HepG2 (cell line): Measurements from ENCODE around the gene PARD3. TPM values are rescaled to one million over a fixed set of nuclear protein-coding genes. Genes with fewer than 3 reads are reported as not detected.
A peak's percentile ranks its signal among the peaks of the same experiment; 100 is the strongest.

Source experiments
- ATAC-seq: fragments of 200-7000 bp; cut with Tn5 transposase; 3 replicates; pipeline ENCODE4 v1.9.1; 2020; ENCODE audit warnings: mild to moderate bottlenecking, moderate library complexity
- BruUV-seq: library from RNA; stranded (reverse); fragments of 400-500 nt; replicated peaks from 2 replicates; lab custom pipeline; 2021; lab: Mats Ljungman, UMichigan
- CTCF ChIA-PET: fragments of 300-600 bp; formaldehyde crosslinking; extraction: SDS; loops from one replicate; lab custom pipeline; 2021; ENCODE audit warnings: low total read pairs, inconsistent platforms, low intra/inter-chr PET ratio; lab: Yijun Ruan, JAX
- POLR2A ChIA-PET: fragments of 350-600 bp; sonication (Branson Sonifier 250); formaldehyde crosslinking; loops from one replicate; lab custom pipeline; 2020; ENCODE audit warnings: antibody characterized with exemption, inconsistent platforms; lab: Yijun Ruan, JAX
- DNase-seq: peaks from one replicate; pipeline ENCODE4 v3.0.0-alpha.2; 2015; ENCODE audit warnings: low spot score
- FAIRE-seq: peaks from 3 replicates; lab custom pipeline; 2011; peaks lifted over from hg19 to GRCh38; lab: Jason Lieb, UNC
- H2AFZ ChIP-seq: one replicate; pipeline ENCODE4 v1.6.1; 2011; ENCODE audit warnings: low read length, inconsistent platforms
- H3K27ac ChIP-seq: fragments of 300-600 bp; 3 replicates; pipeline ENCODE4 v1.8.0; 2011; ENCODE audit warnings: mixed run types, mild to moderate bottlenecking, mixed read lengths, low read length, inconsistent platforms; ENCODE audit not compliant: insufficient read depth; ENCODE audit errors: extremely low read length
- H3K27me3 ChIP-seq, 2 experiments: fragments of 200-600 bp in 1 of 2; 2 replicates in 1 of 2; 3 replicates in 1 of 2; pipeline versions ENCODE4 v1.6.0 to v1.8.0; 2011; ENCODE audit warnings: low read length in 2 of 2, mild to moderate bottlenecking in 2 of 2, moderate library complexity in 2 of 2, inconsistent platforms in 1 of 2; ENCODE audit not compliant: insufficient read depth in 2 of 2, control insufficient read depth in 1 of 2
- H3K36me3 ChIP-seq, 2 experiments: fragments of 200-600 bp in 1 of 2; replicated peaks in 1 of 2; 2 replicates in 1 of 2; 3 replicates in 1 of 2; pipeline versions ENCODE4 v1.5.1 to v1.8.0; 2011; ENCODE audit warnings: low read length in 2 of 2, inconsistent platforms in 1 of 2; ENCODE audit not compliant: insufficient read depth in 2 of 2, control insufficient read depth in 1 of 2
- H3K4me1 ChIP-seq: 2 replicates; pipeline ENCODE4 v1.5.1; 2012; ENCODE audit warnings: low read length, inconsistent platforms; ENCODE audit not compliant: insufficient read depth
- H3K4me2 ChIP-seq: 2 replicates; pipeline ENCODE4 v1.6.0; 2011; ENCODE audit warnings: low read depth, low read length, inconsistent platforms
- H3K4me3 ChIP-seq, 3 experiments: fragments of 200-600 bp in 1 of 3; sonication (generic), shearing (Covaris generic) in 1 of 3; replicated peaks in 1 of 3; 2 replicates each; pipeline ENCODE4 v1.5.1; 2011 to 2016; ENCODE audit warnings: low read length in 3 of 3, inconsistent platforms in 2 of 3, low read depth in 2 of 3, mild to moderate bottlenecking in 2 of 3, control low read depth in 1 of 3, mixed read lengths in 1 of 3; ENCODE audit not compliant: insufficient read depth in 1 of 3
- H3K79me2 ChIP-seq: one replicate; pipeline ENCODE4 v1.6.1; 2011; ENCODE audit warnings: low read length, inconsistent platforms; ENCODE audit not compliant: insufficient read depth
- H3K9ac ChIP-seq: 2 replicates; pipeline ENCODE4 v1.6.0; 2011; ENCODE audit warnings: mild to moderate bottlenecking, low read depth, low read length, inconsistent platforms; ENCODE audit not compliant: insufficient read depth
- H3K9me3 ChIP-seq: 2 replicates; pipeline ENCODE4 v1.5.1; 2012; ENCODE audit warnings: mild to moderate bottlenecking, low read length
- H4K20me1 ChIP-seq: 2 replicates; pipeline ENCODE4 v1.6.0; 2011; ENCODE audit warnings: inconsistent platforms, mild to moderate bottlenecking, low read length, moderate library complexity; ENCODE audit not compliant: insufficient read depth
- FOSL2 ChIP-seq: sonication (generic); formaldehyde crosslinking; IDR thresholded peaks from 2 replicates; pipeline ENCODE4 v1.4.0; 2020; ENCODE audit warnings: missing genetic modification reagents
- GMEB1 ChIP-seq: sonication (generic); formaldehyde crosslinking; IDR thresholded peaks from 2 replicates; pipeline ENCODE4 v1.5.1; 2020; ENCODE audit warnings: missing genetic modification reagents, mild to moderate bottlenecking, borderline replicate concordance
- PAF1 ChIP-seq: IDR thresholded peaks from 2 replicates; pipeline ENCODE4 v1.6.1; 2016; ENCODE audit warnings: missing genetic modification reagents, missing compliant biosample characterization
- RAD21 ChIP-seq: fragments of 450-650 bp; formaldehyde crosslinking; IDR thresholded peaks from 2 replicates; pipeline ENCODE4 v1.5.0; 2020; ENCODE audit warnings: mild to moderate bottlenecking
- TAF15 ChIP-seq: fragments of 200-400 bp; formaldehyde crosslinking; IDR thresholded peaks from one replicate; pipeline ENCODE4 v1.6.1; 2018; ENCODE audit warnings: mild to moderate bottlenecking, low read depth, low read length; ENCODE audit not compliant: poor library complexity, severe bottlenecking
- WGBS: methylation state at CpG from one replicate; pipeline ENCODE4 v1.1.6; 2017; ENCODE audit warnings: low lambda C conversion rate; 5-methylcytosine and 5-hydroxymethylcytosine counted together
- in situ Hi-C: cut with HindIII; loops from 2 replicates; pipeline ENCODE4 v1.10.0; 2017; ENCODE audit warnings: low pct_unique_long_range_greater_than_20kb; ENCODE audit not compliant: extremely low pct_ligation_motif_present
- intact Hi-C: fragments of 100-400 bp; cut with micrococcal nuclease; formaldehyde crosslinking; loops from one replicate; pipeline ENCODE4 v1.10.0; 2022; ENCODE audit not compliant: unreplicated experiment
- polyA plus RNA-seq, 8 experiments: library from polyadenylated mRNA; depleted of rRNA in 3 of 8; stranded (reverse) in 7 of 8; unstranded in 1 of 8; fragments of >200 nt; fragmentation: Illumina TruSeq in 4 of 8; extraction: Trizol in 4 of 8; gene quantifications; 2 replicates each; pipeline versions ENCODE4 v1.2.1 to v1.2.3, GENCODE V29; 2011 to 2016; ENCODE audit warnings: low read depth in 4 of 8, missing spikeins in 1 of 8, mixed read lengths in 1 of 8; ENCODE audit not compliant: insufficient read depth in 1 of 8
- total RNA-seq, 5 experiments: library from RNA; depleted of rRNA; stranded (reverse); fragments of >200 nt; fragmentation: Illumina TruSeq; extraction: Trizol; gene quantifications; 2 replicates each; pipeline ENCODE4 v1.2.3, GENCODE V29; 2016; ENCODE audit warnings: low read depth in 1 of 5
- TF ChIP-seq, protein P1 (sequence below): conservative IDR thresholded peaks from 2 replicates; pipeline ENCODE4 v1.6.1; 2018; ENCODE audit warnings: missing genetic modification reagents

PARD3 gene
- total and polyA plus RNA-seq, 2 of the 13 experiments (the other 11 are each of a cell fraction or from before 2014, with no cell fraction given), result 40.9 to 60.0 TPM

GRCh38 chr10:34528320-34528719, 286.8 kb downstream of the PARD3 start:
- BruUV-seq, result no TSS peak
- 84% methylated on average over 3 of the region's 3 CpGs for WGBS
- no peaks in the 10 kb centered on the region for H4K20me1 ChIP-seq
- TF ChIP-seq PAF1 (no peak), RAD21 (CRISPR knock-in tag) (no peak), FOSL2 (peak; percentile 82), TAF15 (no peak), GMEB1 (CRISPR knock-in tag) (no peak)
- TF ChIP-seq, protein P1, sequence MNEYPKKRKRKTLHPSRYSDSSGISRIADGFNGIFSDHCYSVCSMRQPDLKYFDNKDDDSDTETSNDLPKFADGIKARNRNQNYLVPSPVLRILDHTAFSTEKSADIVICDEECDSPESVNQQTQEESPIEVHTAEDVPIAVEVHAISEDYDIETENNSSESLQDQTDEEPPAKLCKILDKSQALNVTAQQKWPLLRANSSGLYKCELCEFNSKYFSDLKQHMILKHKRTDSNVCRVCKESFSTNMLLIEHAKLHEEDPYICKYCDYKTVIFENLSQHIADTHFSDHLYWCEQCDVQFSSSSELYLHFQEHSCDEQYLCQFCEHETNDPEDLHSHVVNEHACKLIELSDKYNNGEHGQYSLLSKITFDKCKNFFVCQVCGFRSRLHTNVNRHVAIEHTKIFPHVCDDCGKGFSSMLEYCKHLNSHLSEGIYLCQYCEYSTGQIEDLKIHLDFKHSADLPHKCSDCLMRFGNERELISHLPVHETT (CRISPR knock-in tag), result no peak
- peaks cover 39% of the 10 kb centered on the region for H3K4me1 ChIP-seq
- in situ Hi-C loops, result no loop called here
- H3K4me3 ChIP-seq, result no peak overlapping the region
- DNase-seq (peak; percentile 41), FAIRE-seq (no peak), ATAC-seq (peak; percentile 49; the same call in 1 of the 3 replicates)
- no peak overlapping the region for H3K27ac ChIP-seq
- H3K79me2 ChIP-seq, result peaks cover 3% of the 10 kb centered on the region
- H3K27me3 ChIP-seq, result no peaks in the 10 kb centered on the region
- no peaks in the 10 kb centered on the region for H3K9me3 ChIP-seq
- H2AFZ ChIP-seq, result no peak overlapping the region
- CTCF ChIA-PET, result no interaction called here
- POLR2A ChIA-PET, result no interaction called here
- no peak overlapping the region for H3K4me2 ChIP-seq
- H3K36me3 ChIP-seq, result no peaks in the 10 kb centered on the region
- intact Hi-C loops, result loop anchor here (10.0 kb wide), 1 partner anchor 106 kb away; no protein-coding TSS in a partner anchor
- H3K9ac ChIP-seq, result no peak overlapping the region
